Chondrocyte (in vitro differentiated cells): ENCODE data around the gene ABAT. TPM values are rescaled to one million over a fixed set of nuclear protein-coding genes. Genes with fewer than 3 reads are reported as not detected.

ENCODE experiments used
- DNase-seq: peaks from one replicate; pipeline ENCODE4 v3.0.0; 2021; ENCODE audit warnings: mixed read lengths, low spot score
- H3K27ac Mint-ChIP-seq: one replicate; pipeline ENCODE4 v1.8.0; 2021; ENCODE audit warnings: mild to moderate bottlenecking, moderate library complexity, mixed read lengths; ENCODE audit not compliant: unreplicated experiment
- H3K27me3 Mint-ChIP-seq: 2 replicates; pipeline ENCODE4 v1.8.0; 2021; ENCODE audit warnings: low read depth, mixed read lengths
- H3K36me3 Mint-ChIP-seq: 2 replicates; pipeline ENCODE4 v1.8.0; 2021; ENCODE audit warnings: low read depth, mixed read lengths
- H3K4me1 Mint-ChIP-seq: 2 replicates; pipeline ENCODE4 v1.8.0; 2021; ENCODE audit warnings: low read depth, mild to moderate bottlenecking, mixed read lengths
- H3K4me3 Mint-ChIP-seq: one replicate; pipeline ENCODE4 v1.8.0; 2021; ENCODE audit warnings: mild to moderate bottlenecking, moderate library complexity, mixed read lengths; ENCODE audit not compliant: unreplicated experiment
- H3K9me3 Mint-ChIP-seq: 2 replicates; pipeline ENCODE4 v1.8.0; 2021; ENCODE audit warnings: low read depth, mixed read lengths
- total RNA-seq: library from RNA; stranded (reverse); gene quantifications from 3 replicates; pipeline ENCODE4 v1.2.1, GENCODE V29; 2021
- TF ChIP-seq, protein P1 (sequence below): fragments of 200-600 bp; sonication (generic); IDR thresholded peaks from 2 replicates; pipeline ENCODE4 v1.5.0; 2021; ENCODE audit warnings: antibody characterized with exemption, mild to moderate bottlenecking, moderate library complexity

Gene ABAT
- total RNA-seq, 1 donor from 2014 or later = 2.1 TPM

DNA sequence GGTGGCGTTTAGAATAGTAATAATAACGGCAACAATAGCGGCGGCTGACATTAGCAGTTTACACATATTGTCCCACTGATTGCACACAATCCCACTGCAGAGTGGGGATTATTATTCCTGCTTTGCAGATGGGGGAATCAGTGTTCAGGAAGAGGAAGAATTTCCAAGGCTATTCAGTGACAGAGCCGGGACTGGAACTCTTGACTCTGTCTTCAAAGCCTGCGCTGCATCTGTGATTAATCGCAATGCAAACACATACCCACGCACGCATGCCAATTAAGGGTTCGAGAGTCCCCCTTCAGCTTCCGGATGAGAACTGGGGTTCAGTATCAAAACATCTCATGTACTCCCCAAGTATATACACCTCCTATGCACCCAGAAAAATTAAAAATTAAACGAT is 93.9 kb downstream of the ABAT start:
- H3K4me1 Mint-ChIP-seq = no peaks in the 10 kb centered on the region
- H3K27ac Mint-ChIP-seq = no peak overlapping the region
- no peaks in the 10 kb centered on the region for H3K36me3 Mint-ChIP-seq
- H3K4me3 Mint-ChIP-seq = no peak overlapping the region
- no peak for DNase-seq
- TF ChIP-seq, protein P1, sequence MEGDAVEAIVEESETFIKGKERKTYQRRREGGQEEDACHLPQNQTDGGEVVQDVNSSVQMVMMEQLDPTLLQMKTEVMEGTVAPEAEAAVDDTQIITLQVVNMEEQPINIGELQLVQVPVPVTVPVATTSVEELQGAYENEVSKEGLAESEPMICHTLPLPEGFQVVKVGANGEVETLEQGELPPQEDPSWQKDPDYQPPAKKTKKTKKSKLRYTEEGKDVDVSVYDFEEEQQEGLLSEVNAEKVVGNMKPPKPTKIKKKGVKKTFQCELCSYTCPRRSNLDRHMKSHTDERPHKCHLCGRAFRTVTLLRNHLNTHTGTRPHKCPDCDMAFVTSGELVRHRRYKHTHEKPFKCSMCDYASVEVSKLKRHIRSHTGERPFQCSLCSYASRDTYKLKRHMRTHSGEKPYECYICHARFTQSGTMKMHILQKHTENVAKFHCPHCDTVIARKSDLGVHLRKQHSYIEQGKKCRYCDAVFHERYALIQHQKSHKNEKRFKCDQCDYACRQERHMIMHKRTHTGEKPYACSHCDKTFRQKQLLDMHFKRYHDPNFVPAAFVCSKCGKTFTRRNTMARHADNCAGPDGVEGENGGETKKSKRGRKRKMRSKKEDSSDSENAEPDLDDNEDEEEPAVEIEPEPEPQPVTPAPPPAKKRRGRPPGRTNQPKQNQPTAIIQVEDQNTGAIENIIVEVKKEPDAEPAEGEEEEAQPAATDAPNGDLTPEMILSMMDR = no peak
- no peaks in the 10 kb centered on the region for H3K27me3 Mint-ChIP-seq
- no peaks in the 10 kb centered on the region for H3K9me3 Mint-ChIP-seq

DNA sequence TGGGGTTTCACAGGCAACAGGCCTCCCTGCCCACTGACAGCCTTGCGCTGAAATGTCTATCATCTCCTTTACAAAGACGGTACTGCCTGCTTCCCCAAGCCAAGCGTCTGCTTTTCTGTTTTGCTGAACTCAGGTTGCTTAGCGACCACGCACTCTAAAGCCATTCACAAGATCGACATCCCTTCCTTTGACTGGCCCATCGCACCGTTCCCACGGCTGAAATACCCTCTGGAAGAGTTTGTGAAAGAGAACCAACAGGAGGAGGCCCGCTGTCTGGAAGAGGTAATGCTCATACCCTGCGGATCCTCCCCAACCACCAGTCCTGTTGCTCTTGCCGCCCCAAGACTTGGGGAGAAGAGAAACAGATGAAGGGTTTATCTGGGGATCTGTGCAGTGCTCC is 94.3 kb downstream of the ABAT start:
- TF ChIP-seq, protein P1 = no peak
- H3K27me3 Mint-ChIP-seq = no peaks in the 10 kb centered on the region
- H3K4me3 Mint-ChIP-seq = no peak overlapping the region
- no peaks in the 10 kb centered on the region for H3K36me3 Mint-ChIP-seq
- peak; percentile 61 for DNase-seq
- no peaks in the 10 kb centered on the region for H3K9me3 Mint-ChIP-seq
- no peak overlapping the region for H3K27ac Mint-ChIP-seq
- no peaks in the 10 kb centered on the region for H3K4me1 Mint-ChIP-seq

DNA sequence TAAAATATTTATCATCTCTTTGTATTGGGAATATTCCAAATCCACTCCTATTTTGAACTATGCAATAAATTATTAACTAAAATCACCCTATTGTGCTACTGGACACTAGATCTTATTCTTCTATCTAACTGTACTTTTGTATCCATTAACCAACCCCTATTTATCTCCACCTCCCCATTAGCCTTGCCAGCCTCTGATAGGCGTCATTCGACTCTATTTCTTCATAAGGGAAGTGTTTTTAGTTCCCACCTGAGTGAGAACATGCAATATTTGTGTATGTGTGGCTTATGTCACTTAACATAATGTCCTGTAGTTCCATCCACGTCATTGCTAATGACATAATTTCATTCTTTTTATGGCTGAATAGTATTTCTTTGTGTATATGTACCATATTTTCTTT is 99.1 kb downstream of the ABAT start:
- no peaks in the 10 kb centered on the region for H3K36me3 Mint-ChIP-seq
- H3K27me3 Mint-ChIP-seq = no peaks in the 10 kb centered on the region
- no peak overlapping the region for H3K27ac Mint-ChIP-seq

DNA sequence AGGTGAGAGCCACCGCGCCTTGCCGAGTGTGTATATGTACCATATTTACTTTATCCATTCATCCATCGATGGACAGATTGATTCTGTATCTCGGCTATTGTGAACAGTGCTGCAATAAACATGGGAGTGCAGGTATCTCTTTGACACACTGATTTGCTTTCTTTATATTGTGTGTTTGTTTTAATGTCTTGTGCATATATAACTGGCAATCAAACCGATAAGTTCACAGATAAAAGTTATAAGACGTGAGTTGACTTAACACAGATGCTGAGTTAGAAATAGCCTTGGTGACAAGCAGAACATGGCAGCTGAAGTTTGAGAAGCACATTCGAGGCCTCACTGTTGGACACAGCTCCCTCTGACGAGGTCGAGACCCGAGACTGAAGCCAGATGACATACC is 99.8 kb downstream of the ABAT start:
- H3K9me3 Mint-ChIP-seq = no peaks in the 10 kb centered on the region
- H3K4me3 Mint-ChIP-seq = no peak overlapping the region
- no peak for DNase-seq
- H3K36me3 Mint-ChIP-seq = no peaks in the 10 kb centered on the region
- no peaks in the 10 kb centered on the region for H3K4me1 Mint-ChIP-seq
- H3K27ac Mint-ChIP-seq = no peak overlapping the region
- no peaks in the 10 kb centered on the region for H3K27me3 Mint-ChIP-seq
- TF ChIP-seq, protein P1 = no peak

More for the DNA sequence above, 99.1 kb downstream of the ABAT start:
- TF ChIP-seq, protein P1 = no peak
- no peak for DNase-seq
- Mint-ChIP-seq H3K4me1 (no peaks in the 10 kb centered on the region), H3K9me3 (no peaks in the 10 kb centered on the region), H3K4me3 (no peak overlapping the region)

DNA sequence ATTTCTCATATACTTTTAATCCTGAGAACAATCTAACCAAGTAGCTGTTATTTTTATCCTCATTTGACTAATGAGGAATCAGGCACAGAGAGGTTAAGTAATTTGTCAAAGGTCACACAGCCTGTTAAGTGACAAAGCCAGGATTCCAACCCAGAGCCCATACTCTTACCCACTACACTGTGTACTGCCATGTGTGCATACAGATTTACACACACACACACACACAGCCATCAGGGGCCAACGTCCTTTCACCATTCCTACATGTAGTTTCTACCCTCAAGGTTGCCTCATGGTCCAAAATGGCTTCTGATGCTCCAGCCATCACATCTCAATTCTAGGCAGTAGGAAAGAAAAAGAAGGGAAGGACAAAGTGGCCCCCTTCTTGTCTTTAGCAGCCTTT is 100.9 kb downstream of the ABAT start:
- Mint-ChIP-seq H3K27ac (no peak overlapping the region), H3K27me3 (no peaks in the 10 kb centered on the region), H3K36me3 (no peaks in the 10 kb centered on the region), H3K4me3 (no peak overlapping the region), H3K9me3 (no peaks in the 10 kb centered on the region), H3K4me1 (no peaks in the 10 kb centered on the region)
- no peak for DNase-seq
- TF ChIP-seq, protein P1 = no peak
